HG02840 (cell line): ENCODE results near the gene PLA2G12A.
"Not testable (repeated sequence)": the region's sequence is repeated elsewhere in the genome, so short reads cannot be mapped to it uniquely, and the experiment has no call there.

Source experiments
- ATAC-seq: cut with Tn5 transposase; IDR thresholded peaks from one replicate; pipeline ENCODE4 v1.9.1; 2021; ENCODE audit warnings: mild to moderate bottlenecking, moderate library complexity, moderate number of reproducible peaks; ENCODE audit not compliant: unreplicated experiment, low FRiP score

PLA2G12A gene

GRCh38 chr4:109684727-109685126 is 45.1 kb downstream of the PLA2G12A start:
- no peak for ATAC-seq

DNA sequence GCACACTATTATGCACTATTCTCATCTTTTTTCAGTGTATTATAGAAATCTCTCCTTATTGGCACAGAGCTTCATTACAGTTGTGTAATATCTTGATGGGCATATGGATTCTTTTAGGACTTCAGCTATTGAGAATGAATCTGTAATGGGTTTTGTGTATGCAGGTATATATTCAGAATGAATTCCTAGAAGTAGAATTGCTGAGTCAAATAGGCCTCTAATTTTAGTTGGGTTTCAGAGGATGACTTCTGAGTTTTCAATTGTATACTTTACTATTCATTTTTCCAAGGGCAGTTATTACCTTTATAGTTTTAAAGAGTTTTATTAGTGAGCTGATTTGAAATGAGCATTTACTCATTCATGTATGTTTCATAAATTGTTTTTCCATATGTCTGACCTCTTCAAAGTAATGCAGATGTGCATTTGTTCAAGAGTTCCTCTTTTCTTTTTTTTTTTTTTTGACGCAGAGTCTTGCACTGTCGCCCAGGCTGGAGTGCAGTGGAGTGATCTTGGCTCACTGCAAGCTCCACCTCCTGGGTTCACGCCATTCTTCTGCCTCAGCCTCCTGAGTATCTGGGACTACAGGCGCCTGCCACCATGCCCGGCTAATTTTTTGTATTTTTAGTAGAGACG is 46.1 kb downstream of the PLA2G12A start:
- no peak for ATAC-seq

GRCh38 chr4:109682875-109683274 is 47.0 kb downstream of the PLA2G12A start:
- ATAC-seq = no peak

- not testable (repeated sequence) for ATAC-seq
Observed at GRCh38 chr4:109678925-109679324, 50.9 kb downstream of the PLA2G12A start.

GRCh38 chr4:109678472-109678871 is 51.4 kb downstream of the PLA2G12A start:
- ATAC-seq = not testable (repeated sequence)

- ATAC-seq = no peak
Observed at GRCh38 chr4:109676886-109677285, 53.0 kb downstream of the PLA2G12A start.

- no peak for ATAC-seq
Observed at GRCh38 chr4:109675843-109676242, 54.0 kb downstream of the PLA2G12A start.

DNA sequence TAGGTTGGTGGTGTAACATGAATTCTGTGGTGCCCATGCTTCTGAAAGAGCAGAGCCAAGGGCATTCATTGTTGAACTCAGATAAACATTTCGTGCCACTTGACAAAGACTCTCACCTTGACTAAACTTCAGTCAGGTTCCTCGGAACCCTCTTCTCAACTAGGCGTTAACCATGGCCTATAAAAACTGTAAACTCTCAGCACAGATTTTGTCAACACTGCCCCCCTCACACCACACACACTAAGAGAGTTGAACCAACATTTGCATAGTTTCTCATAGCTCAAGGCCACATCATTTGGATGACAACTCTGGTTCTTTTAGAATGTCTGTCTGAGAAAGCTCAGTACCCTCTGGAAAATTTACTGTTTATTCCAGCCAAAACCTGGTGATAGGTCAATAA is 54.7 kb downstream of the PLA2G12A start:
- no peak for ATAC-seq

GRCh38 chr4:109673303-109673702 is 56.6 kb downstream of the PLA2G12A start:
- ATAC-seq = no peak

DNA sequence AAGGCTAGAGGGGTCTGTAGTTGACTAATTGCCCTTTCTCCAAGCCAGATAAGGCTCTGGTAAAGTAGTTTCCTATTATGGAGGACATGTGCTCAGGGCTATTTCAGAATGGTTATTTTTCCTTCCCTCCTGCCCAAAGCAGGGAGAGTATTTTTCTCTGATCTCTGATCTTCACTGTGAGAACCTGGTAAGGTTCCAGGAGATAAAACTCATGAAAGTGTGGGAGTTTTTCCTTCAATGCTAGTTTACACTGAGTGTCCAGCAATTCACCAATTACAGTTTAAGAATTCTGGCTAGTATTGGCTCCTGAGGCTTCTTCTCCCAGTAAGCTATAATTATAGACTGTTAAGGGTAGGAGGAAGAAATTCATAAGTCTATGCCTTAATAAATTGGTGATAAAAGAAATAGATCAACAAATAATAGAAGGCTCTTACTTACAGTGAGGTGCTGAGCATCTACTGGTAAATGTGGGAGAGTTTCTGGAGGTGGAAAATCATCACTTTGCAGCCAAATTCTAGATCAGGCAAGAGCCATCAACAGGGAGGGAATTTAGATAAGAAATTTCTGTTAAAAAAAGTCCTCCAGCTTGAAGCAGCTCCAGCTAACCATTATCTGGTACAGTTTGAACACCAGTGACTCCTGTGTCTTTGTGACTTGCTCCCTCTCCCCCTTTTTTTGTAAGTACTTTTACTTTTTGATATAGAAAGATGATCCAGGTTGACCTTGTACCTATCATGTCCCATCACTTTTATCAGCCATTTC is 57.5 kb downstream of the PLA2G12A start:
- ATAC-seq = no peak

DNA sequence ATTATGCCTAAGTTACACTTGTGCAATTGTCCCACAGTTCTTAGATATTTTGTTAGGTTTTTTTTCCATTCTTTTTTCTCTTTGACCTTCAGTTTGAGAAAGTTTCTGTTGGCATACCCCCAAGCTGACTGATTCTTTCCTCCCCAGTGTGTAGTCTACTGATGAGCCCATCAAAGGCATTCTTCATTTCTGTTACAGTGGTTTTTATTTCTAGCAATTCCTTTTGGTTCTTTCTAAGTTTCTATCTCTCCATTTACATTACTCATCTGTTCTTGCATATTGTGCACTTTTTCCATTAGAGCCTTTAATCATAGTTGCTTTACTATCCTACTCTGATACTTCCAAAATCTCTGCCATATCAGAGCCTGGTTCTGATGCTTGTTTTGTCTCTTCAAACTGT is 58.5 kb downstream of the PLA2G12A start:
- no peak for ATAC-seq

DNA sequence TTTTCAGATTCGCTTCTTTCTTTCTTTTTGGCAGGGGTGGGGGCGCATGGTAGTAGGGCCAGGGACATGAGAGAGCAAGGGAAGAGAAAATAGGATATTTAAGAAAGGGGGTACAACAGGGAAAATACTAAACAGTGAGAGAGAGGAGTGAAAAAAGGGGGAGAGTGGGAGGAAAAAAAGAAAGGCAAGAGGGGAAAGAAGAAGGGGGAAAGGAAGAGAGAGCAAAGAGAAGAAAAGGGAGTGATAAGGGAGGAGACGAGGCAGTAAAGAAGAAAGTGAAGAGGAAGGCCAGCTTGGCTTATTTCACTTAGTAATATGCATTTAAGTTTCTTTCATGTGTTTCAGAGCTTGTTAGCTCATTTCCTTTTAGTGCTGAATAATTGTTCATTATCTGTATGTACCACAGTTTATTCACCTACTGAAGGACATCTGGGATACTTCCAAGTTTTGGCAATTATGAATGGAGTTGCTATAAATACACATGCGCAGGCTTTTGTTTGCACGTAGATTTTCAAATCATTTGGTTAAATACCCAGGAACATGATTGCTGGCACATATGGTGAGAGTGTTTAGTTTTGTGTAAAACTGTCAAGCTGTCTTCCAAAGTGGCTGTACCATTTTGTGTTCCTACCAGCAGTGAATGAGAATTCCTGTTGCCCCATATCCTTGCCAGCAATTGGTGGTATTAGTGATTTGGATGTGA is 63.9 kb downstream of the PLA2G12A start:
- ATAC-seq = no peak

DNA sequence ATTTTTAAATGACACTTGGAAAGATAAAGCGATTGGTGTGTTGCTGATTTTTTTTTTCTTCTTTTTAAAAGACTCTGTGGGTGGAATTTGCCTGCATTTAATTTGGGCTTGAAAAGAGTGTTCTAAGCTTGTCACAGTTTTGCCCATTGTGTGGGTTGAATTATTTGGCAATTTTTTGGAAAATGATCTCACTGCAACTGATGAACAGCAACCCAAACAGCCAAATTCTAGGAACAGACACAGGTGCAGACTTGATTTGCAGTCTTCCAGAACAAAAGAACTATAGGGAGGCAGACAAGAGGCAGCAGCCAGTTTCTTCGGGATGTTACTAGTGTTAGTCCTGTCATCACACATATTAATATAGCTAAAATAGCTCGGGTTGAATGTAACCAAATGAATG is 67.1 kb downstream of the PLA2G12A start:
- no peak for ATAC-seq

DNA sequence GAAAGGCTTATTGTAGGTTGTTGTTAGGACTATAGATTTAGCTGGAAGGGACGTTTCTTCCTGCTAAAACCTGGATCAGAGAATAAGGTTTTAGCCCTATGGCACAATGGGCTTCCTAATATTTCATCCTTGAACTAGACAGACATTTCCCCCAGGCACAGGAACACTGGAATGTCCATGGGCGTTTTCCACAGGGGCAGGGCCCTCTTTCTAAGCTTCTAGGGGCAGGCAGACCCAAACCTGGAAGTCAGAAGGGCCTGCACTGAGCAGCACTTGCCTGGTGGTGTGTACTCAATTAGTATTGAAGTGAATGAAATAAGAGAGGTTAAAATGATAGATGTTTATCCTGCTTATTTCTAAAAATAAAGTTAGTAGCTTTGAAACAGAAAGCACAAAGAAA is 67.8 kb downstream of the PLA2G12A start:
- ATAC-seq = no peak
